Measurements from ENCODE around the gene CYRIA.

Gene CYRIA

DNA sequence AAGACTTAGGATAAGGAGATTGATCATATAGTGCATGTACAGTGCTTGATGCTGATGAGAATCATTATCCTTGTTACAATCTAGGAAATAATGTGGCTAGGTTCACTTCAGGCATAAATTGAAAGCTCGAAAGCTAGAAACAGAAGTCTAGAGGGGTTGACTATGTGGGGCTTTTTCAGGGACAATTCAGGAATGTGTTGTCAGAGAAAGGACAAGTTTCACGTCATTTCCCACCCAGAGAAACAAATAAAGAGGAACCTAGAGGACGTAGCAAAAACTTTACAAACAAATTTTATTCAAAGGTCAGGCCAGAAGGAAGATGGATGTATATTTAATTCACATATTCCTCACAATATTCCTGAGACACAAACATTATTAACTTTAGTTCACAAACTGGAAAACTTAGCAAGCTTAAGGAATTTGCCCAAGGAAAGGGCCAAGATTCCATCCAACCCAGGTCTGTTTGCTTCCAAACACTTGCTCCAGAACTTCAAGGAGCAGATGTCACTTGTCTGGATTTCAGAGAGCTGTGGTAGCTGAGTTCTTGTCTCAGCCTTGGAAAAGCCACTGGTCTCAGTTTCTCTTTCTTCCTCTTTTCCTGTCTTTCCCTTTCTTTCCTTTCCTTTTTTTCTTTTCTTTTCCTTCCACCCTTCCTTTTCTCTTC lies 7.4 kb downstream of the CYRIA start:
- Histone ChIP-seq H3K27me3 (ENCODE audit: control insufficient read depth, insufficient read depth, low read length) (no peaks in the 10 kb centered on the region), H3K4me3 (ENCODE audit: low read depth, low read length) (no peak overlapping the region), H3K4me1 (ENCODE audit: control insufficient read depth, insufficient read depth, low read length) (peaks cover 7% of the 10 kb centered on the region), H3K9me3 (ENCODE audit: control insufficient read depth, insufficient read depth, low read depth, low read length) (no peaks in the 10 kb centered on the region), H3K27ac (ENCODE audit: low read depth, low read length) (no peak overlapping the region), H3K9ac (ENCODE audit: low read length) (no peak overlapping the region), H3K36me3 (ENCODE audit: control insufficient read depth, insufficient read depth, low read length) (no peaks in the 10 kb centered on the region)

DNA sequence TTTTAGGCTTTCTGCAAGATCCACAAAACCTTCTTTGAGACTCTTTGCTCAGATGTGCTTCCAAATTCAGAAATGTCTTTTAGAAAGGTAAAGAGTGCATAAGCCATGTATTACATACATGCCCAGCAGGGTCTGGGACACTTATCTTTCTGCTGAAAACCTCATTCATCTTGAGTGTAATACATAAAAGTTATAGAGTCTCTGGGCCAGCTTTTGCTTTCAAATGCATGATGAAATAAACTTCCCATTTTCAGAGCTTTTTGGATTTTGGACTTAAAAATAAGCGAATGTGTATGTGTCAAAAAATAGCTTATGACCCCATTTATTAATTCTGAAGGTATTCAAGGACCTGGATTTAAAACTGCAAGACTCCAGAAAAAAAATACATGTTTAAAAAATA lies 8.0 kb downstream of the CYRIA start:
- Histone ChIP-seq H3K4me1 (ENCODE audit: control insufficient read depth, insufficient read depth, low read length) (peaks cover 13% of the 10 kb centered on the region), H3K9me3 (ENCODE audit: control insufficient read depth, insufficient read depth, low read depth, low read length) (no peaks in the 10 kb centered on the region), H3K9ac (ENCODE audit: low read length) (no peak overlapping the region), H3K36me3 (ENCODE audit: control insufficient read depth, insufficient read depth, low read length) (no peaks in the 10 kb centered on the region), H3K4me3 (ENCODE audit: low read depth, low read length) (no peak overlapping the region), H3K27me3 (ENCODE audit: control insufficient read depth, insufficient read depth, low read length) (no peaks in the 10 kb centered on the region), H3K27ac (ENCODE audit: low read depth, low read length) (no peak overlapping the region)

DNA sequence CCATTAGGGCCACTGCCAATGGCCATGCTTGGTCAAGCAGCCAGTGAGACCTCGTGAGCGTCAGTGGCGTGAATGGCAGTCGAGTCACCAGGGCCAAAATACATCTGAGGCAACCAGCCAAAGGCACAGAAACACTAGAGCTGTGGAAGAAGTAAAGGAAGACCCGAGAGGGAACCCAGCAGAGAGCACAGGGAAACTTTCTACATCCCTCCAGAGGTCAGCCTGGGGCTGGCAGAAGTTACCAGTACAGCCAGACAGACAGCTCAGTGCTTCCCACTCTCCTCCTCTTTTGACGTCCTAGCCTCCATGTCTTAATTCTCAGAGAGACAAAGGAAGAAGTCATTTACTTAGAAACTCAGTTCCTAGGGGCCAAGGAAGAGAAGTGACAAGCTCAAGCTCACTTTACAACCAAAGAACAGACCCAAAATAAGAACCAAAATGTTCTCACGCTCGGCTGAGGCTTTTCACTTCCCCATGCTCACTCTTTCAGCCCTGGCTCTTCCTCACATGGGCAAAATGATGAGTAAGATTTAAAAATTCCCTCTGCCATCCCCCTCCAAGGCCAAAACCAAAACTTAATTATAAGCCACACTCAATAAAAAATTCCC lies 8.7 kb downstream of the CYRIA start:
- H3K4me3 ChIP-seq (ENCODE audit: low read depth, low read length), result no peak overlapping the region
- no peaks in the 10 kb centered on the region for H3K27me3 ChIP-seq (ENCODE audit: control insufficient read depth, insufficient read depth, low read length)
- no peak overlapping the region for H3K27ac ChIP-seq (ENCODE audit: low read depth, low read length)
- no peaks in the 10 kb centered on the region for H3K36me3 ChIP-seq (ENCODE audit: control insufficient read depth, insufficient read depth, low read length)
- peaks cover 19% of the 10 kb centered on the region for H3K4me1 ChIP-seq (ENCODE audit: control insufficient read depth, insufficient read depth, low read length)
- H3K9me3 ChIP-seq (ENCODE audit: control insufficient read depth, insufficient read depth, low read depth, low read length), result no peaks in the 10 kb centered on the region
- H3K9ac ChIP-seq (ENCODE audit: low read length), result no peak overlapping the region

DNA sequence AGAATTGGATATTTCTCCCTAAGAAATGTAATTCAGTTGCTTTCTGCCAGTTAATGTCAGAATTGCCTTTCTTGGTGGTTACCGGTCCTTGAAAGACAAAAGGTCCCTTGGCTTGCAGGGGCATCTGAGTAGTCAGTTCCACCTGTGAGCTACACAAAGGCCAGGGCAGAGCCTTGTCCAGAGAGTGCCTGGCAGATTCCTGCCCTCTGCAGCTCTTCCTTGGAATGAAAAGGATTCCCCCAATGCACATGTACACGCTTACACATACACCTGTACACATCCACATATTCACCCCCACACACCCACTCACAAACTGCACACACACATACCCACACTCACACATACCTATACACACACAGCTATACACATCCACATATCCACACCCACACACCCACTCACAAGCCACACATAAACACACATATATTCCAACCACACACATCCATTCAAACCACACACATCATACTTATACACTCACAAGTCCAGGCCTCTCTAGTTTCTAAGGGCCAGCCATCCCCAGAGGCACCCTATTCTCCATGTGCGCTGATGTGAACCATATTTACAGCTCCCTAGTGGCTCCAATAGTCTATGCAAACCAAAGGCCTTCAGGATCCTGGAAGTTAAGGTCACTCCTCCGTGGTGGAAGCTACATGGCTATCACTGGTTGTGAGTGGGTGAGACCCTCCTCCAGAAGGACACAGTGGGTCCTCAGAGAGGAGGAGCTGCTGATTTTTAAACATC lies 9.6 kb downstream of the CYRIA start:
- no peaks in the 10 kb centered on the region for H3K36me3 ChIP-seq (ENCODE audit: control insufficient read depth, insufficient read depth, low read length)
- no peaks in the 10 kb centered on the region for H3K27me3 ChIP-seq (ENCODE audit: control insufficient read depth, insufficient read depth, low read length)
- no peak overlapping the region for H3K4me3 ChIP-seq (ENCODE audit: low read depth, low read length)
- no peak overlapping the region for H3K27ac ChIP-seq (ENCODE audit: low read depth, low read length)
- H3K4me1 ChIP-seq (ENCODE audit: control insufficient read depth, insufficient read depth, low read length), result peaks cover 19% of the 10 kb centered on the region
- H3K9me3 ChIP-seq (ENCODE audit: control insufficient read depth, insufficient read depth, low read depth, low read length), result no peaks in the 10 kb centered on the region
- H3K9ac ChIP-seq (ENCODE audit: low read length), result no peak overlapping the region

DNA sequence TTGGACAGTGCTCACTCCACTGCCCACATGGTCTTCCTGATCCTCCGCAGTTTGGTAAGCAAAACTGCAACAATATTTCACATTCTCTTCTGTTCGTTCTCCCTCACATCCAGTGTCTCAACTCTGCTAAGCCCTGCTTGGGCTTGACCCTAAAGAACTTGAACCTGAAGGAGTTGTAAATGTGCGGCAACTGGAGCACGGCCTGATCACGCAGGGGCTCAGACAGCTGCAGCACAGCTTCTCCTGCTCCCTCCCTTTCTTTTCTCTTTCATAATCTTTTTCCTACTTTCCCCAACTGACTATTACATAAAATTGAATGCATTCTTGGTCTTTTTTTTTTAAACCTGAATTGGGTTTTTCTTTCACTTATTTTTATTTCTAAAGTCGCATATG lies 10.2 kb downstream of the CYRIA start:
- Histone ChIP-seq H3K4me3 (ENCODE audit: low read depth, low read length) (no peak overlapping the region), H3K27ac (ENCODE audit: low read depth, low read length) (no peak overlapping the region), H3K27me3 (ENCODE audit: control insufficient read depth, insufficient read depth, low read length) (no peaks in the 10 kb centered on the region), H3K4me1 (ENCODE audit: control insufficient read depth, insufficient read depth, low read length) (peaks cover 22% of the 10 kb centered on the region), H3K9ac (ENCODE audit: low read length) (no peak overlapping the region), H3K9me3 (ENCODE audit: control insufficient read depth, insufficient read depth, low read depth, low read length) (no peaks in the 10 kb centered on the region), H3K36me3 (ENCODE audit: control insufficient read depth, insufficient read depth, low read length) (no peaks in the 10 kb centered on the region)

DNA sequence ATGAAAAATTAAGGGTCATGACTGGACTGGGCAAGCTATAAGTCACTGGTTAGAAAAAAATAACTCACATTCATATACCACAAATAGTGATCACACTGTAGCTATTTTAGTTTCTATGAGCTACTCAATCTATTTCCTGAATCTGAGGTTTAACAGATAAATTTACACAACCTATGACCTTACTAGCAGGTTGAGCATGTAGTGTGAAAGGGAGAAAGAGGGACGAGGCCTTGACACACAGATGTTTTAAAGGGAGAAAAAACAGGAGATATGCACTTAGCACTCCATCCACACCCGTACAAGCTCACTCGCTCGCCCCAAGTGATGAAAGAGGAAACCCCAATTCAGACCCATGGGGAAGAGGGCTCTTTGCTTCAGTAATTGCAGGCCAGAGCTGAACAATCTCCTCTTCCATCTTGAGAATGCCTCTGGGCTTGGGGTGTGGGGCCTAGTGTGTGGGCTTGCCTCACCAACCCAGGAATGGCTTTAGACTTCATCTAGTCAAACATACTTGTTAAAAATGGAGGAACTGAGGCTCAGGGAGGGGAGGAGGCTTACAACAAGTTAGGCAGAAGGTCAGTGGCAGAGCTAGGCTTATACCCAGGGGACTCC lies 10.7 kb downstream of the CYRIA start:
- no peaks in the 10 kb centered on the region for H3K36me3 ChIP-seq (ENCODE audit: control insufficient read depth, insufficient read depth, low read length)
- H3K27ac ChIP-seq (ENCODE audit: low read depth, low read length), result no peak overlapping the region
- no peak overlapping the region for H3K9ac ChIP-seq (ENCODE audit: low read length)
- no peak overlapping the region for H3K4me3 ChIP-seq (ENCODE audit: low read depth, low read length)
- no peaks in the 10 kb centered on the region for H3K27me3 ChIP-seq (ENCODE audit: control insufficient read depth, insufficient read depth, low read length)
- no peaks in the 10 kb centered on the region for H3K9me3 ChIP-seq (ENCODE audit: control insufficient read depth, insufficient read depth, low read depth, low read length)
- peaks cover 23% of the 10 kb centered on the region for H3K4me1 ChIP-seq (ENCODE audit: control insufficient read depth, insufficient read depth, low read length)

DNA sequence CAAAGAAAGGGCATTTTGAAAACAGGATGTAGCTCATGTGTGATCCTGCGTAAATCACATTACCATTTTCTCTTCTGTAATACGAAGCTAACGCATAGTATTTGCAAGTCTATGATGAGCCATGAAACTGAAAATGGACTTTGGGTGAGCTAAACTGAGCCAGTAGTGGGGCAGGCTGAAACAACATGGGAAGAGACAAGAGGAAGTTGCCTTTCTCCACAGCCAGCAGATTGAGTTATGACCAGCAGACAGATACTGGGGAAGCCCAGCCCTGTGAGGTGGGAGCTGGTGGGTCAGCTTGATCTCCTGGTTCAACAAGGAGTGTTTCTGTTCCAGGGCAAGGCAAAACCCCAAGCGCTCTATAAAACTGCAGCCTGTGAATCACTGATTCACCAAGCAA lies 11.8 kb downstream of the CYRIA start:
- Histone ChIP-seq H3K4me3 (ENCODE audit: low read depth, low read length) (no peak overlapping the region), H3K27me3 (ENCODE audit: control insufficient read depth, insufficient read depth, low read length) (no peaks in the 10 kb centered on the region), H3K9ac (ENCODE audit: low read length) (no peak overlapping the region), H3K36me3 (ENCODE audit: control insufficient read depth, insufficient read depth, low read length) (no peaks in the 10 kb centered on the region), H3K4me1 (ENCODE audit: control insufficient read depth, insufficient read depth, low read length) (peaks cover 23% of the 10 kb centered on the region), H3K27ac (ENCODE audit: low read depth, low read length) (no peak overlapping the region), H3K9me3 (ENCODE audit: control insufficient read depth, insufficient read depth, low read depth, low read length) (no peaks in the 10 kb centered on the region)

DNA sequence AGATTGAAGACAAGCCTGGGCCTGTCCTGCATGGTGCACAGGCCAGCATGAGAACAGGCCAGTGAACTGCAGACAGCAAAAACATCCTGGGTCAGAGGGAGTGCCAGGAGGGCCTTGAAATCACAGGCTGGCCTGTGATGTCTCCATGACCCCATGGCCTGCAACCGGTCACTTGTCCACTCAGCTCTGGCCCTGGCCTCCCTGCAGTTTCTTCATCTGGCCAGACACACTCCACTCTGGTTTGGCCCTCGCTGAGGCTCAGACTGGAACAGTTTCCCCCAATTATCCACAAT lies 12.6 kb downstream of the CYRIA start:
- no peak overlapping the region for H3K9ac ChIP-seq (ENCODE audit: low read length)
- no peaks in the 10 kb centered on the region for H3K9me3 ChIP-seq (ENCODE audit: control insufficient read depth, insufficient read depth, low read depth, low read length)
- H3K36me3 ChIP-seq (ENCODE audit: control insufficient read depth, insufficient read depth, low read length), result no peaks in the 10 kb centered on the region
- no peak overlapping the region for H3K27ac ChIP-seq (ENCODE audit: low read depth, low read length)
- H3K27me3 ChIP-seq (ENCODE audit: control insufficient read depth, insufficient read depth, low read length), result no peaks in the 10 kb centered on the region
- no peak overlapping the region for H3K4me3 ChIP-seq (ENCODE audit: low read depth, low read length)
- peaks cover 23% of the 10 kb centered on the region for H3K4me1 ChIP-seq (ENCODE audit: control insufficient read depth, insufficient read depth, low read length)

DNA sequence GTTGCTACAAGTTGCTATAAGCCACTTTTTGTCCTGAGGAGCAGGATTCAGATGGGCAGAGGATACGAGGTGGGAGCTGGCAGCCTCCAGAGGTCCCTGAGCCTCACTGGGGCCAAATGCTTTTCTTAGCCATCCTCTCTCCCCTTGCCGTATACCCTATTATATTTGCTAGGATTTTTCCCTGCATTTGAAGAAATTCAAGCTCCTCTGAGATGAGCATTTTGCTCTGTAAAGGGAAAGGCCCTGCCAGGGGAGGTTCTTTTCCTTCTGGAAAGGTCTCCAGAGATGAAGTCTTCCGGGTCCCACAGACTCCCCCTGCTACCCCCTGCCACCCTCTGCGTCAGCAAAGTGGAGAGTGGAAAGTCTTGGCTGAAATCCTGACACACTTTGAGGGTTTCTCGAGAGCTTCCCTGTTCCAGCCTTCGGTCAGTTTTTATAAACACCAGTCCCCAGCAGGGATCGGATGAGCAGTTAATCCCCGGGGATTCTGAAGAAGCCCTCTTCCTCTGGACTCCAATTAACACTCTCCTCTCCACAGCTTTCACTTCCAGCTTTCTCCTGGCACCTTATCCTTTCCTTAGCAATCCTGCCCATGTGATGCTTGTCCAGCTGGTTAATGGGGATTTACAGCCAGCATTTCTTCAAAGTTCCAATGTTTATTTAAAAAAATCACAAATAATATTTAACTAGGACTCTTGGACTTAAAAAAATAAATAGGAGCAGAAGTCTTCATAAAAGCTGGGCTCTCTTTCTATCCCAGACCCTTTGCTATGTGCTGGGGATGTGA lies 13.1 kb downstream of the CYRIA start:
- Histone ChIP-seq H3K36me3 (ENCODE audit: control insufficient read depth, insufficient read depth, low read length) (no peaks in the 10 kb centered on the region), H3K4me3 (ENCODE audit: low read depth, low read length) (no peak overlapping the region), H3K27ac (ENCODE audit: low read depth, low read length) (no peak overlapping the region), H3K27me3 (ENCODE audit: control insufficient read depth, insufficient read depth, low read length) (no peaks in the 10 kb centered on the region), H3K9me3 (ENCODE audit: control insufficient read depth, insufficient read depth, low read depth, low read length) (no peaks in the 10 kb centered on the region), H3K9ac (ENCODE audit: low read length) (no peak overlapping the region), H3K4me1 (ENCODE audit: control insufficient read depth, insufficient read depth, low read length) (peaks cover 23% of the 10 kb centered on the region)

DNA sequence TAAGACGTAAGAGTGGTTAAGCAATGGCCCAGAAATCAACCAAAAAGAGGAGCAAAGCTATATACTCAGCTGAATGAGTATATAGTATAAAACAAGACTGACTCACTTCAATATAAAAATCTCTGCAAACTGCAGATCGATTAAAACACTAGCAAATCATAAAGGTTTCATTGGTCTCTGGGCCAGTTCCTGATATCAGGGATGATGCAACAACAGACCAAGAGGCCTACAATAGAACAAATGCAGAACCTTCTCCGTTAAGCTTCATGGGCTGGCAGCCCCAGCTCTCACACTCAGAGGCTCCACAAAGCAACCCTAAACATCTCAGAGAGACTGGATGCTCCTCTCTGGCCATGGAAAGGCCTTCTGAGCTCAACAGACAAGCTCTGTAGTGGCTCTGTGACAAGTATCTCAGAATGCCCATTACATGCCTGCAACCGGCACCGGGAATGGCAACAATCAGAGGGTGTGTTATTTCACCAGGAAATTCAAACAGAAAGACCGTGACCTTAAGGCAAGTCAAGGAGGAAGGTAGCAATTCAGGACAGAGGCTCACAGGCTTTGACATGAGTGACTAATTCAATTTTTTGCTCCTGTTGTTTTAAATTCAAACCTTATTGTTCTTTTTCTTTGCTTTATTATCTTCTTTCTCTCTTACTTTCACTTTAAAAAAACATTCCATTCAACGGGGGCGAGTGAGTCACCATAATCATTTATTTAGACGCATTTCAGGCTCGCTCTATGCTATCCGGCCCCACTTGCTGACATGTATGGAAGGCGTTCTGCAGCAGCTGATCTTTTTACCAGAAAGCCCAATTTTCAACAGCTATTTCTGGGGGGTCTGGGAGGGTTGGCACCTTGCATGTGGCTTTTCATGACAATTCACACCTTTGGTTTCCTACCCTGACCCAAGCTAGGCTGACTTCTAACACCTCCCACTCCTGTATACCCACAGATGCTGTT lies 15.1 kb downstream of the CYRIA start:
- Histone ChIP-seq H3K27ac (ENCODE audit: low read depth, low read length) (no peak overlapping the region), H3K9me3 (ENCODE audit: control insufficient read depth, insufficient read depth, low read depth, low read length) (no peaks in the 10 kb centered on the region), H3K36me3 (ENCODE audit: control insufficient read depth, insufficient read depth, low read length) (no peaks in the 10 kb centered on the region), H3K9ac (ENCODE audit: low read length) (no peak overlapping the region), H3K27me3 (ENCODE audit: control insufficient read depth, insufficient read depth, low read length) (no peaks in the 10 kb centered on the region), H3K4me1 (ENCODE audit: control insufficient read depth, insufficient read depth, low read length) (peaks cover 23% of the 10 kb centered on the region), H3K4me3 (ENCODE audit: low read depth, low read length) (no peak overlapping the region)
